Endothelial cell of umbilical vein (primary cell): ENCODE results near the gene GNAQ.

Source experiments
- EZH2 ChIP-seq: IDR thresholded peaks from 2 replicates; pipeline ENCODE4 v1.6.1; 2012; ENCODE audit warnings: borderline replicate concordance, low read depth, mild to moderate bottlenecking, moderate library complexity, low read length, inconsistent platforms; ENCODE audit not compliant: severe bottlenecking
- FOS ChIP-seq: IDR thresholded peaks from 2 replicates; pipeline ENCODE4 v1.6.1; 2011; ENCODE audit warnings: mild to moderate bottlenecking, low read length, moderate library complexity, borderline replicate concordance; ENCODE audit not compliant: insufficient read depth
- GATA2 ChIP-seq: IDR thresholded peaks from 2 replicates; pipeline ENCODE4 v1.7.0; 2011; ENCODE audit warnings: low read depth, mild to moderate bottlenecking, moderate library complexity, mixed read lengths, low read length; ENCODE audit not compliant: insufficient read length, insufficient read depth
- JUN ChIP-seq: IDR thresholded peaks from 2 replicates; pipeline ENCODE4 v1.6.1; 2011; ENCODE audit warnings: borderline replicate concordance, low read depth; ENCODE audit not compliant: insufficient read length, insufficient read depth
- MYC ChIP-seq: IDR thresholded peaks from one replicate; pipeline ENCODE4 v1.6.1; 2011; ENCODE audit warnings: mild to moderate bottlenecking, low read depth, low read length
- POLR2A ChIP-seq: IDR thresholded peaks from 2 replicates; pipeline ENCODE4 v1.6.1; 2012; ENCODE audit warnings: low read depth, mild to moderate bottlenecking, control low read depth, low read length
- POLR2AphosphoS5 ChIP-seq: IDR thresholded peaks from 2 replicates; pipeline ENCODE4 v1.6.1; 2012; ENCODE audit warnings: low read depth, mild to moderate bottlenecking, control low read depth, low read length, moderate library complexity; ENCODE audit not compliant: insufficient read depth
- TF ChIP-seq, protein P1 (sequence below), 2 donors: IDR thresholded peaks; 1 replicate in 1 of 2; 2 replicates in 1 of 2; pipeline ENCODE4 v1.5.1; 2011; ENCODE audit warnings: low read length in 2 of 2, mild to moderate bottlenecking in 2 of 2, moderate library complexity in 2 of 2, control low read depth in 1 of 2, inconsistent platforms in 1 of 2, low read depth in 1 of 2; ENCODE audit not compliant: insufficient read depth in 1 of 2; ENCODE audit errors: extremely low read depth in 1 of 2
- TF ChIP-seq, protein P2 (sequence below): IDR thresholded peaks from 2 replicates; pipeline ENCODE4 v1.6.1; 2011; ENCODE audit not compliant: insufficient read depth, insufficient read length

DNA sequence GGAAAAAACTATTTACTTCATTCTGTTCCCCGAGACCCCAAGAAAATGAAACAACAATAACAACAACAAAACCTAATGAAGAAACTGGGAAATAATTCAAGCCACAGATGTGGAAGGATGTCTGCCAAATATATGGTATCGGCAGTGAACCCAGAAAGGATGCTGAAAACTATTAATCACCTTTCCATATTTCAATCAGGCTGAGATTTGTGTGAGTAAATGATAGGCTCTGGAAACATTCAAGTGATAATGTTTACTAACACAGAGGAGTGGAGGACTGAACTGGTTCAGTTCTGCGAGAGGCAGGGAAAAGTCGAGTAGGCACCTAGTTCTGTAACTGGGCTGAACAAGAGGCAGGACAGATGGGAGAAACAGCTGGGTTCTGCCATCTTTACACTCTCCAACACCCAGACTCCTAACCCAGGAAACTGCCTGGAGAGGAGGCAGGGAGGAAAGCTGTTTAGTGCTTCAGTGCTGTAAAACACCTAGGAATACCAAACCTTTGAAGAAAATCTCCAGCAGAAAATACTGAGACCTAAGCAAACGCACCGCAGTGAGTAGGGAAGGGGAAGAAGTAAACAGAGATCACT is 286.7 kb downstream of the GNAQ start:
- TF ChIP-seq, protein P1, sequence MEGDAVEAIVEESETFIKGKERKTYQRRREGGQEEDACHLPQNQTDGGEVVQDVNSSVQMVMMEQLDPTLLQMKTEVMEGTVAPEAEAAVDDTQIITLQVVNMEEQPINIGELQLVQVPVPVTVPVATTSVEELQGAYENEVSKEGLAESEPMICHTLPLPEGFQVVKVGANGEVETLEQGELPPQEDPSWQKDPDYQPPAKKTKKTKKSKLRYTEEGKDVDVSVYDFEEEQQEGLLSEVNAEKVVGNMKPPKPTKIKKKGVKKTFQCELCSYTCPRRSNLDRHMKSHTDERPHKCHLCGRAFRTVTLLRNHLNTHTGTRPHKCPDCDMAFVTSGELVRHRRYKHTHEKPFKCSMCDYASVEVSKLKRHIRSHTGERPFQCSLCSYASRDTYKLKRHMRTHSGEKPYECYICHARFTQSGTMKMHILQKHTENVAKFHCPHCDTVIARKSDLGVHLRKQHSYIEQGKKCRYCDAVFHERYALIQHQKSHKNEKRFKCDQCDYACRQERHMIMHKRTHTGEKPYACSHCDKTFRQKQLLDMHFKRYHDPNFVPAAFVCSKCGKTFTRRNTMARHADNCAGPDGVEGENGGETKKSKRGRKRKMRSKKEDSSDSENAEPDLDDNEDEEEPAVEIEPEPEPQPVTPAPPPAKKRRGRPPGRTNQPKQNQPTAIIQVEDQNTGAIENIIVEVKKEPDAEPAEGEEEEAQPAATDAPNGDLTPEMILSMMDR (IDR thresholded peaks at IDR 0.05; ENCODE audit: extremely low read depth in 1 of 2, insufficient read depth in 1 of 2, low read depth in 1 of 2, low read length in 2 of 2) = no peak
- TF ChIP-seq POLR2A (no peak), GATA2 (no peak), JUN (no peak), POLR2AphosphoS5 (no peak), EZH2 (no peak), FOS (no peak), MYC (no peak)
- TF ChIP-seq, protein P2, sequence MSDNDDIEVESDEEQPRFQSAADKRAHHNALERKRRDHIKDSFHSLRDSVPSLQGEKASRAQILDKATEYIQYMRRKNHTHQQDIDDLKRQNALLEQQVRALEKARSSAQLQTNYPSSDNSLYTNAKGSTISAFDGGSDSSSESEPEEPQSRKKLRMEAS = no peak
